Measurements from ENCODE around the gene ZDHHC1. TPM values are rescaled to one million over a fixed set of nuclear protein-coding genes. Genes with fewer than 3 reads are reported as not detected.

Gene ZDHHC1
- 1 to 10 TPM; 5.0 to 10.0 TPM for total RNA-seq

GRCh38 chr16:67415872-67416793 lies at the start of gene ZDHHC1:
Gene ZDHHC1, minus strand, starts transcription at chr16:67416477. Its CDS starts 8,702 bp downstream, at chr16:67407775.

GRCh38 chr16:67430977-67431774 lies 14.9 kb upstream of the ZDHHC1 start, which contains the start of gene HSD11B2:
Gene HSD11B2, plus strand, starts transcription at chr16:67431121. Its CDS starts 128 bp downstream, at chr16:67431249.

GRCh38 chr16:67393111-67393787 lies 23.0 kb downstream of the ZDHHC1 start, which contains the start of gene TPPP3:
Gene TPPP3, minus strand, starts transcription at chr16:67393498. Its CDS starts 2,387 bp downstream, at chr16:67391111.

Small RNAs within 50 kb of the gene (small RNA-seq; reads per million reads assigned to genes)
- 0 reads per million in 2 donors for gene RNU1-123P

Other genes with a start within 250 kb of the ZDHHC1 start
- gene NOL3, start 245.9 kb downstream of the ZDHHC1 start, total RNA-seq, result 10 to 100 TPM; 11.7 to 13.3 TPM
- gene MATCAP1, start 232.5 kb downstream of the ZDHHC1 start, total RNA-seq, result 10 to 100 TPM; 16.0 to 16.2 TPM
- gene EXOC3L1, start 226.3 kb downstream of the ZDHHC1 start, total RNA-seq, result not detected
- 10 to 100 TPM; 54.0 to 81.6 TPM for gene E2F4, start 224.3 kb downstream of the ZDHHC1 start, total RNA-seq
- gene ELMO3, start 217.3 kb downstream of the ZDHHC1 start, total RNA-seq, result under 1 TPM; under 0.01 to 0.33 TPM
- 10 to 100 TPM; 27.6 to 28.9 TPM for gene TMEM208, start 189.3 kb downstream of the ZDHHC1 start, total RNA-seq
- 10 to 100 TPM; 12.0 to 32.3 TPM for gene FHOD1, start 169.0 kb downstream of the ZDHHC1 start, total RNA-seq
- under 1 TPM; 0.67 to 0.69 TPM for gene SLC9A5, start 167.5 kb downstream of the ZDHHC1 start, total RNA-seq
- gene PLEKHG4, start 136.9 kb downstream of the ZDHHC1 start, total RNA-seq, result 10 to 100 TPM in 1 of 2 donors, 1 to 10 TPM in 1; 8.7 to 23.1 TPM
- gene KCTD19, start 89.7 kb downstream of the ZDHHC1 start, total RNA-seq, result under 1 TPM in 1 of 2 donors, not detected in 1; 0.33 TPM
- under 1 TPM in 1 of 2 donors, not detected in 1; 0.34 TPM for gene LRRC36, start 89.7 kb downstream of the ZDHHC1 start, total RNA-seq
- gene TPPP3, start 23.0 kb downstream of the ZDHHC1 start, total RNA-seq, result under 1 TPM in 1 of 2 donors, not detected in 1; under 0.01 TPM
- under 1 TPM in 1 of 2 donors, not detected in 1; 0.33 TPM for gene HSD11B2, start 14.6 kb upstream of the ZDHHC1 start, total RNA-seq
- 100 to 1,000 TPM; 213 to 301 TPM for gene ATP6V0D1, start 64.7 kb upstream of the ZDHHC1 start, total RNA-seq
- gene AGRP, start 67.1 kb upstream of the ZDHHC1 start, total RNA-seq, result not detected
- 10 to 100 TPM; 26.8 to 27.0 TPM for gene RIPOR1, start 112.4 kb upstream of the ZDHHC1 start, total RNA-seq
- 10 to 100 TPM; 22.4 to 31.0 TPM for gene CTCF, start 146.0 kb upstream of the ZDHHC1 start, total RNA-seq
- gene CARMIL2, start 228.7 kb upstream of the ZDHHC1 start, total RNA-seq, result not detected
- 10 to 100 TPM; 17.9 to 36.6 TPM for gene ACD, start 243.8 kb upstream of the ZDHHC1 start, total RNA-seq
- 1 to 10 TPM in 1 of 2 donors, under 1 TPM in 1; 0.69 to 2.3 TPM for gene PARD6A, start 244.5 kb upstream of the ZDHHC1 start, total RNA-seq

All from melanocyte of skin (primary cell).